Mononuclear cell (primary cell): ENCODE measurements around the gene TBCD. TPM values are rescaled to one million over a fixed set of nuclear protein-coding genes. Genes with fewer than 3 reads are reported as not detected.

Source experiments
- H3K27me3 ChIP-seq: 2 replicates; pipeline ENCODE4 v1.6.0; 2011; ENCODE audit warnings: low read length, control low read depth; ENCODE audit not compliant: insufficient read depth
- H3K4me1 ChIP-seq: 2 replicates; pipeline ENCODE4 v1.5.1; 2011; ENCODE audit warnings: mild to moderate bottlenecking, low read length, control low read depth; ENCODE audit not compliant: insufficient read depth
- H3K4me3 ChIP-seq: 2 replicates; pipeline ENCODE4 v1.5.1; 2011; ENCODE audit warnings: mild to moderate bottlenecking, low read length, moderate library complexity
- H3K9me3 ChIP-seq: 2 replicates; pipeline ENCODE4 v1.5.1; 2011; ENCODE audit warnings: low read depth, mild to moderate bottlenecking, control low read depth, low read length
- total RNA-seq: library from RNA; depleted of rRNA; stranded (reverse); fragments of >200 nt; gene quantifications from one replicate; pipeline ENCODE4 v1.2.3, GENCODE V29; 2012

Gene TBCD
- total RNA-seq, 1 donor: 20.5 TPM

GRCh38 chr17:82937411-82938371 lies 185.8 kb downstream of the TBCD start:
- Histone ChIP-seq H3K4me1 (no peaks in the 10 kb centered on the region), H3K4me3 (no peak overlapping the region), H3K27me3 (no peaks in the 10 kb centered on the region), H3K9me3 (no peaks in the 10 kb centered on the region)

DNA sequence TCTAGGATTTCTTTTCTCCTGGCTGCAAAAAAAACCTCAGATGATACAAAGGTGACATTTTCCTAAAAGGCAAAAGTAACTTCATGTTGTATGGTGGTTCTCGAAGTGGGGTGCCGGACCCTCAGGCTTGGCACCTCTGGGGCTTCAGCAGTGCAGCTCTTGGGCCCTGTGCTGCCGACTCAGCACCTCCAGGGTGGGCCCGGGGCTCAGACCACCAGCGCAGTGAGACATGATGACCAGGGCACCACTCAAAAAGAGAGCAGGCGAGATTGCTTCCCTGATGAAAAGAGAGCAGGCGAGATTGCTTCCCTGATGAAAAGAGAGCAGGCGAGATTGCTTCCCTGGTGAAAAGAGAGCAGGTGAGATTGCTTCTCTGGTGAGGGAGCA lies 186.6 kb downstream of the TBCD start:
- H3K27me3 ChIP-seq: no peaks in the 10 kb centered on the region

GRCh38 chr17:82938873-82939620 lies 187.2 kb downstream of the TBCD start:
- H3K27me3 ChIP-seq: no peaks in the 10 kb centered on the region
- no peaks in the 10 kb centered on the region for H3K9me3 ChIP-seq
- H3K4me3 ChIP-seq: no peak overlapping the region
- no peaks in the 10 kb centered on the region for H3K4me1 ChIP-seq

More for the DNA sequence above, 186.6 kb downstream of the TBCD start:
- no peaks in the 10 kb centered on the region for H3K4me1 ChIP-seq
- H3K9me3 ChIP-seq: no peaks in the 10 kb centered on the region
- H3K4me3 ChIP-seq: no peak overlapping the region

DNA sequence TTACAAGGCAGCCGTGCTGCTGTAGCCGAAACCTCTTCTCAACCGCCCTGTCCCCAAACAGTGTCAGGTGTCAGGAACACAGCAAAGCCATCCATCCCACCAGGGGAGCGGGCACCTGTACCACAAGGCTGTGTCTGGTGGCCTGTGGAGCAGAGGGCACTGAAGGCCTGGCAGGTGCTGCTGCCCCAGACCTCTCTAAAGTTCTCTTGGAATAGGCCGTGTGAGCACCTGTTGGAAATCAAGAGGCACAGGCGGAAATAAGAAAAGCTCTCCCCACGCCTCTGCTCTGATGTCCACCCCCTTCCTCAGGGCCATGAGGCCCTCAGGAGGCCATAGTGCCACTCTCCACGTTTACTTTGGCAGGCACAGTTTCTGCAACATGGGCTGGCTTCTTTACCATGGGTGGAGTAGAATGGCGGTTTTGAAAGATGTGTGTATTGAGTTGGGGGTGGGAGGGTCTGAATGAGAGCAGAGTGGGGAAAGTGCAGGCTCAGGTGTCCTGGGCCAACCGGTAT lies 187.8 kb downstream of the TBCD start:
- Histone ChIP-seq H3K9me3 (peaks cover 3% of the 10 kb centered on the region), H3K4me3 (no peak overlapping the region), H3K4me1 (no peaks in the 10 kb centered on the region), H3K27me3 (no peaks in the 10 kb centered on the region)

DNA sequence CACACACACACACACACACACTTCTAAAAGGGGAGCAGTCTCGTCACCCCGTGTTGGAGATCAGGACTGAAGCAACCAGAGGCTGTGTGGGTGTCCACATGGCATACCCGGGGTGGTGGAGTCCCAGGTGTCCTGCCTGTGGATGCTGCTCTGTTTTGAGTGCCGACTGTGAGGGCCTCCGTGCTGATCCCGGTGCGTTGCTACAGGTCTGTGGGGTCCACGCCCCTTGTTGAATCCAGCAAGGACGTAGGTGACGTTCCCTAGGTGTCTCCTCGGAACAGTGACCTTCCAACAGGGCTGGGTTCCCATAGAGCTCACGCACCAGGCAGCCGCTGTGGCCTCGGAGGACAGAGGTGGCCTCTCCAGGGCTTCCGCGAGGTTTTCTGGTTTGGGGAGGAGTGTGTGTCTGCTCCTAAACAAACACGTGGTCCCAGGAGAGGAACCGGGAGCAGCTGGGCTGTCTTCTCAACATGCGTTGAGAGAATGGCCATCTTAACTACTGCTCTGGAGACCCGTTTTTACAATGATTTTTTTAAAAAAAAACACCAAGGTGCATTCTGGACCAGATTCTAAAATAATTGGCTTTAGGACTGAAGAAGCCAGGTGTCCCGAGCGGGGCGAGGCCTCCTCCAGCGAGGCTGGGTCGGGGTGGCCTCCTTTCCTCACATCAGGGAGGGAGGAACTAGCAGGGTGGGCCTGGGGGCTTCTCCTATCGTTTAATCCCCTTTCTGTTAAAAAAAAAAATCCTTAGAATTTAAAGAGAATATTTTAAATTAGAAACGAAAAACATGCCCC lies 188.6 kb downstream of the TBCD start:
- Histone ChIP-seq H3K9me3 (peaks cover 10% of the 10 kb centered on the region), H3K4me1 (no peaks in the 10 kb centered on the region), H3K27me3 (no peaks in the 10 kb centered on the region), H3K4me3 (no peak overlapping the region)

DNA sequence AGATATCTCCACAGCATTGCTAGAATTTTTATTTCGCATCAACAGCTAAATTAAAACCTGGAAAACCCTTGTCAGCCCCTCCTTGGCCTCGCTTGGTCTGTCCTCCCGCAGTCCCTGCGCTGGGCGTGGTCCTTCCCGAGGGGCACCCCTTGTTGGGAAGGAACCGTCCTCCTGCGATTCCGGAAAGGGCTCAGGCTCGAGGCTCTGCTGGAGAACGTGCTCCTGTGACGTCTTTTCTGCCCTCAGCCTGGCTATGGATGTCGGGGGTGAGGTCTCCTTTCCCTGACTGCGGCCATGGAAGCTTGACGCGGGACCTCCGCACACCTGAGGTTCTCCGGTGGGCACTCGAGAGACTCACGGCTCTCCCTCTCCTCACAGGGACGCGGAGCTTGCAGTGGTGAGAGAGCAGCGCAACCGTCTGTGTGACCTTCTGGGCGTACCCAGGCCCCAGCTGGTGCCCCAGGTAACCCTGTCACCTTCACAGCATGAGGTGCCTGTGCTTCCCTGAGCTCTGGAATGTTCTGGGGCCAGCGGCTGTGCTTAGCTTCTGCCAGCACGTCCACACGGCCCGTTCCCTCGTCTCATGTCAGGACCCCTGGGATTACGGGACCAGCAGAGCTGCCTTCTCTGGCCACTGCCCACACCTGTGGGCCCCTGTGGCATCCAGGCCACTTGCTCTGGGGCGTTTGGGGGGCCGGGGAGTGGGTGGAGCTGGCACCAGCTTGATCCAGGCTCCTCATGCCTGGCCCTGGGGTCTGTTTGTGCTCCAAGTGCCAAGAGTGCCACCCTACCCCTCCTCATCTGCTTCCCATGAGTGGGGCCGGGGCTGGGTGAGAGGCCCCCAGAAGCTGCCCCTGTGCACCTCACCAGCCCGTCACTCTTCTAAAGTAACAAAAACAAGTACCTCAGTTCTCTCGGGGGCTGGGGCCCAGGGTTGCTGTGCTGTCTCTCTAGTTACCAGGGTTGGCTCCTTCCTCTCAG lies 189.4 kb downstream of the TBCD start:
- H3K9me3 ChIP-seq: peaks cover 18% of the 10 kb centered on the region
- H3K27me3 ChIP-seq: no peaks in the 10 kb centered on the region
- H3K4me1 ChIP-seq: no peaks in the 10 kb centered on the region
- no peak overlapping the region for H3K4me3 ChIP-seq

- H3K9me3 ChIP-seq: peaks cover 18% of the 10 kb centered on the region
- H3K4me1 ChIP-seq: no peaks in the 10 kb centered on the region
- H3K27me3 ChIP-seq: no peaks in the 10 kb centered on the region
- no peak overlapping the region for H3K4me3 ChIP-seq
These were observed 190.6 kb downstream of the TBCD start for GRCh38 chr17:82942166-82943130.

- no peaks in the 10 kb centered on the region for H3K4me1 ChIP-seq
- H3K4me3 ChIP-seq: no peak overlapping the region
- H3K27me3 ChIP-seq: no peaks in the 10 kb centered on the region
- H3K9me3 ChIP-seq: peaks cover 18% of the 10 kb centered on the region
These were observed 191.5 kb downstream of the TBCD start for GRCh38 chr17:82943339-82943738.

GRCh38 chr17:82943751-82944150 lies 191.9 kb downstream of the TBCD start:
- H3K9me3 ChIP-seq: peaks cover 18% of the 10 kb centered on the region
- no peaks in the 10 kb centered on the region for H3K4me1 ChIP-seq
- no peak overlapping the region for H3K4me3 ChIP-seq
- no peaks in the 10 kb centered on the region for H3K27me3 ChIP-seq

- H3K9me3 ChIP-seq: peaks cover 18% of the 10 kb centered on the region
- no peaks in the 10 kb centered on the region for H3K4me1 ChIP-seq
- H3K4me3 ChIP-seq: no peak overlapping the region
These were observed 193.1 kb downstream of the TBCD start for GRCh38 chr17:82944990-82945389.

DNA sequence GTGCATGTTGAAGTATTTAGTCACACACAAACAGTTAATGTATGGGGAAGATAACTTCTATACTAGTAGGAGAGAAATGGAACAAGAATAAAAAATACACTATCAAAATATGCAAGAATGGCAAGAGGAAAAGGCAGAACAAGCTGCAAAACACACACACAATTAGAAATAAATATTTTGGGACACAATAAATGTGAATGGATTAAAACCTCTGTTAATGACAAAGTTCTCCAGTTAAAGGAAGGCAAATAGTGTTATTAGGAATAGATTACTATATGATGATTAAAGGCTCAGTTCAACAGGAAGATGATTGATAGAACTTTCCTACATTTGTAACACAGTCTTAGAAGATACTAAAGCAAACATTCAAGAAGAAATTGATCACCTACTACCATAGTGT lies 194.2 kb downstream of the TBCD start:
- Histone ChIP-seq H3K4me3 (no peak overlapping the region), H3K9me3 (peaks cover 18% of the 10 kb centered on the region), H3K4me1 (no peaks in the 10 kb centered on the region), H3K27me3 (no peaks in the 10 kb centered on the region)

More at GRCh38 chr17:82944990-82945389, 193.1 kb downstream of the TBCD start:
- no peaks in the 10 kb centered on the region for H3K27me3 ChIP-seq

- no peak overlapping the region for H3K4me3 ChIP-seq
- H3K4me1 ChIP-seq: no peaks in the 10 kb centered on the region
- no peaks in the 10 kb centered on the region for H3K27me3 ChIP-seq
- H3K9me3 ChIP-seq: peaks cover 18% of the 10 kb centered on the region
These were observed 195.5 kb downstream of the TBCD start for GRCh38 chr17:82947051-82947991.
